NCI-H128 (cell line): ENCODE measurements around the gene ERC1.

Source experiments
- DNase-seq: peaks from one replicate; lab custom pipeline; 2025; ENCODE audit not compliant: unreplicated experiment; lab: John Stamatoyannopoulos, UW

ERC1 gene

DNA sequence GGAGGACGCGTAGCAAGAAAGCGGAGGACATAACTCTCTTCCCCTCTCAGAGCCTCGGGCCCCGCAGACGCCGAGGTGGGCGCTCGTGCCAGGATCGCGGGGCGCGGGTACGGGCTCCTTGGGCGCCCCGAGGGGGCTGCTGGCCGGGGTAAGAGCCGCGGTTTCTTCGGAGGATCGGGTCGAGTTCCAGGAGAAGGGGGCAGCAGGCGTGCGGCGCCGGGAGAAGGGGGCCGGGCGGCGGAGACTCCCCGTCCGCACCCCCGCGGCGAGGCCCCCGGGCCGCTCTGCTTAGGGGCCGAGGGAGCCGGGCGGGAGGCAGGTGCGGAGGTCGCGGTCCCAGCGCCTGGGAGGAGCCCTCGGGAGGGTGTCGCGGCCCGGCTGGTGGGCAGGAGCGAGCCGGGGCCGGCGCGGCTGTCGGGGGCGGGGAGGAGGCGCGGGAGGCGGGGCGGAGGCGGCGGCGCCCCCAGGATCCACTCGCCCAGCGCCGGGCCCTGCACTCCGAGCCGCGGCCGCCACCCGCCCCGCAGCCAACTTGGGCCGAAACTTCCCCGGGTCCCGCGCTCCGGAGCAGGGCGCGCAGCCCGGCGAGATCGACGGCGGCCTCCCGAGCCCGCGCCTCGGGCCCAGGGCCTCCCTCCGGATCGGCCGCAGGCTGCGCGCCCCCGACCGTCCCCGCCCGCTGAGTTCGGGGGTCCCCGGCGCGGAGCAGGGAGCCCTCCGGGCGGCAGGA is 539.0 kb downstream of the ERC1 start:
- no peak for DNase-seq

DNA sequence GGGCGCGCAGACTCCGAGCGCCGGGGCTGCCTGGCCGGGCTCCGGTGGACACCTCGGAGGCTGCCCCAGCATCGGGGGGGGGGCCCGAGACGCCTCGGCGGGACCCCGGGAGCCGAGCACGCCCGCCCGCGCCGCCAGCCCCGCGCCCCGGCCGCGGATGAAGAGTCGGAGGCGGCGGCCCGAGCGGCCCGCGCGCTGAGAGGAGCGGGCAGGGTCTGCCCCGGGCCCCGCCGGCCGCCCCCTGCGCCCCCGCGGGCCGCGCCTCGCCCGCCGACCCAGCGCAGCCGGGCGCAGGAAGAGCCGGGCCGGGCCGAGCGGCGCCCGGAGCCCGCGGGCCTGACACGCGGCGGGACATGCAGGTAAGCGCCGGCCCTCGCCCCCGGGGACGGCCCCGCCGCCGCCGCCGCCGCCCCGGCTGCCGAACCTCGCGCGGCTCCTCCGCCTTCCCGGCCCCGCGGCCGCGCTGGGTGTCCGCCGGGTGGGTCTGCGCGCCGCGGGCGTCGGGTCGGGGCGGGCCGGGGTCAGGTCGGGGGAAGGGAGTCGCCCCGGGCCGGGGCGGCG is 539.6 kb downstream of the ERC1 start:
- no peak for DNase-seq

DNA sequence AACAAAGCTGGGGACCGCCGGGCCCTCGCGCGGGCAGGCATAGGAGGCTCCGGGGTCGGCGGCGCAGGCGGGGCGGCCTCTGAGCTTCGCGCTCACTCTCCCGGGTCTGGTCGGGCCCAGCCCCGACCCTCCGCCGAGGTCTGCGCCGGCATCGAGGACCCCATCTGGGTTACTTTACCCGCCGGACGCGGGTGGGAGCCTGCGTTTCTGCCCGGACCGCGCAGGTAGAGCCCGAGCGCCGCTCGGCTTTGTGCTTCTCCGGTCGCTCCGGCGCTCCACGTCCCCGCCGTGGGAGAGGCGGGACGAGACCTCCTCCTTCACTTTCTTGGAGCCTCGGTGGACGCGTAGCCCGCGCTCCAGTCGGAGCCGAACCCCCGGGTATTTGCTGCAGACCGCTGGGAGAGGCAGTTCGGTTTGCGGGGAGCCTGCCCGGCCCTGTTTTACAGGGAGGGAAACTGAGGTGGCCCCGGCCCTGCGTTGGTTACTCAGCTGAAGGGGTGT is 540.2 kb downstream of the ERC1 start:
- no peak for DNase-seq

DNA sequence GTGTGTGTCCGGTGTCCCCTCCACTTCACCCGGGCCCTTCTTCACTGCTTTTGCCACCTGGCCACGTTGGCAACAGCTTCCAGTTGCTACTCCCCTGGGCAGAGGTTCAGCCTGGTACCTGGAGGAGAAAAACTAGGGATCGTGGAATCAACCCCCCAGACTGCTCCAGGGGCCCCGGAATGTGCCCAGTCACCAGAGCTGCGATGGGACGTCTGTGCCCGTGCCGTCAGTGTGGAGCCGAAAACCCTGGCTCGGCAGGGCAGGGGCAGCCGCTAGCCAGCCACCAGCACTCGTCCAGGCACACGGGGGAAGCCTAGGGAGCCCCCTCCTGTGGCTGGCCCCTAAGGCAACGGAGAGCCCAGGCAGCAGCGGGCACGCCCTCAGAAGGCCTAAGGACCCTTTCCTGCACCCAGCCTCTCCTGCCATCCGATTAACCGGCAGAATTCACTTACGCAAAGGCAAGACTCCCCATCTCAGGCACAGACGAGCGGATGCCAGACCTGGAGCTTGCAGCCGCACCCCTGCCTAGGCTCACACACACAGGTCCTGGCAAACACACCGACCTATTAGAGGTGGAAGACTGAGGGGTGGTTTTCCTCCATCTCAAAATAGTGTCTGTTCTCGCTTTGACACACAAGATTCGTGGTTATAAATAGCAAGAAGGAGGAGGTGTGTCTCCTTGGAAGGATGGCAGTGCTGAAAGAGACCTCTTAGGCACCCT is 540.8 kb downstream of the ERC1 start:
- DNase-seq: no peak

DNA sequence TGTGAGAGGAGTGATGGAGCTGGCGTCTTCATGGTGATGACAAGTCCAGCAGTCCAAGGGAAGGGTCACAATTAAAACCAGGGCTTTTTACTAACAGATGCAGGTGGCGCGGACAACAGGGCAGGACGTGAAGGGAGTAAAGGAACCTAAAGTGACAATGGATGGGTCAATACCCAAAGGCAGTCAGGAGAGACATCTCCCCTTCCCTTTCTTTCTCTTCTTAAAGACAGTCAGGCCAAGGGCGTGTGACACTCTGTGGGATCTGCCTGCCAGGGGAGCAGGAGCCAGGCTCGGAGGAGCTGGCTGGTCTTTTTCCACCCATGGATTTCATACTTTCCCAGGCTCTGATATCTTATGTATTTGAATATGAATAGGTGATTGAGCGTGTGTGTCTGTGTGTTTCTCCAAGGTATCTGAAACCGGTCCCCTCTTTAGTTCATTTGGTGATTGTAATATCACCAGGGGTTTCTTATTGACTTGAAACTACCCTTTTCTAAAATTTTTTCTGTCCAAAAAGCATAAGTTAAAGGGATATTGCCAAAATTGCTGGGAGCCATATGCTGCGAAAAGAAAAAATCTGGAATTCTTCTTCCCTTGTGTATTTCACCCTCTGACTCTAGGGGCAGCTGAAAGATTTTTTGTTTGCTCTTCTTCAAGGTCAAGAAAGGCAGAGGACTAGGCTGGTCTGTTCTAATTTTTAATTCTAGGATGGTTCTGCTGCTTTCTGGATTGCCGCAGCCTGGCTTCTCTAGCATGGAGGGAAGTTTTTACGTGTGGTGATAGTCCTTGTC is 541.5 kb downstream of the ERC1 start:
- DNase-seq: no peak

DNA sequence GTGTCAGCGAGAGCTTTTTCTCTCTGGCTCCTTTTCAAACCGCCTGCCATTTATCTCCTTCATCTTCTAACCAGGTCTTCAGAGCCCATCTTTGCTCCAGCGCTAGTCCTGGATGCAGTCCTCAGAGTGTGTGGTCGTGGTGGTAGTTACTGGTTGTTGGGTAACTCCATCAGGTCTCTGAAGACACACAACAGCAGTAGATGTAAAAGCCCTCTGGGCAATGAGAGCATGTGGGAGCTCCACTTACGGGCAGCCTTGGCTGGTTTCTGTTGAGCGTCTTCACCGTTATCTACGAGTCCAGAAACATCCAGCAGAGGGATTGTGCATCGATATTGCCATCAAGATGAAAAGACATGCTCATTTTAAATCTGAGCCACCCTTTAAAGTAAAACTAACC is 542.2 kb downstream of the ERC1 start:
- DNase-seq: no peak

DNA sequence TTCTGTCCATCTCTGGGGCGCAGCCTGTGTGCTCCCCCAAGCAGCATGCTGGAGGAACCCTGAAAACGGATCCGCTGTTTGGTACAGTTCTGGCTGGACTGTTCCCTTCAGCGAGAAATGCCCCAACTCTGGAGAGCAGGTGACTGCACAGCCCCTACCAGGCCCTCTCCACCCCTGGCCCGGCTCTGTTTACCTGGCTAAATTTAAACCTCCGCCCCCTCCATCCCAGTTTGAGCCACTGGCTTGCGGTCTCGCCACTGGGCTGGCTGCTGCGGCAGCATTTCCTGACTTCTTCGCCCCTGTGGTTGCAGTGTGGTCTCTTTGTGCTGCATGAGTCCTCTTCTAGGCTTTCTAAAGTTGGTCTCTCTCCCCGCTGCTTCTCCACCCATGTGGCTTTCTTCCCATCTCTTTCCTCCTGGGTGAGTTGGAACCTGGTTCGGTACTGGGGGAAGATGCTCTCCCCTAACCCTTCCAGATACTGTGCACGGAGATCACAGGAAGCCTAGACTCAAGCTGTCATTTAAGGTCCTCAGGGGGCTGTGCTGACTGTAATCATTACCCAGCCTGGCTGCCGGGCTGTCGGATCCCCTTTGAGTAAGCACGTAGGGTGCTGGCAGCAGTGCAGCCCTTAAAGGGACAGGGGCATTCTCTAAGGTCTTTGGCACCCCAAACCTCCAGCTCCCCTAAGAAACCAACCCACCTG is 542.7 kb downstream of the ERC1 start:
- no peak for DNase-seq

DNA sequence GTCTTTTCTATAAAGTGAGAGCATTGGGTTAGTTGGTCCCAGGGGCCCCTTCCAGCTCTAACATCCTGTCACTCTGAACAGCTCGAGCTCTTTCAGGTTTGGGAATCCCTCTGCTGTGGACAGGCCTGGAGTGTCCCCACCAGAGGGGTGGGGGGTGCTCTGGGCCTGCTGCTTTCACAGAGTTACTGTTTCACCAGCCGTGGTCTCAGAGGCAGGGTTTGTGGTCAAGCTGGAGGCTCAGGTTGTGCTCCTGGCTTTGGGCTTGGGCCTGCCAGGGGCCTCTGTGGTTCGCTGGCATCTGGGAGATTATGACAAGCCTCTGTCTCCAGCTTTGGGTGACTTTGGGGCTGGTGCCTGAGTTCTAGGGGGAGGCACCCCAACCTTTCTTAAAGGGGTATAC is 543.7 kb downstream of the ERC1 start:
- no peak for DNase-seq

DNA sequence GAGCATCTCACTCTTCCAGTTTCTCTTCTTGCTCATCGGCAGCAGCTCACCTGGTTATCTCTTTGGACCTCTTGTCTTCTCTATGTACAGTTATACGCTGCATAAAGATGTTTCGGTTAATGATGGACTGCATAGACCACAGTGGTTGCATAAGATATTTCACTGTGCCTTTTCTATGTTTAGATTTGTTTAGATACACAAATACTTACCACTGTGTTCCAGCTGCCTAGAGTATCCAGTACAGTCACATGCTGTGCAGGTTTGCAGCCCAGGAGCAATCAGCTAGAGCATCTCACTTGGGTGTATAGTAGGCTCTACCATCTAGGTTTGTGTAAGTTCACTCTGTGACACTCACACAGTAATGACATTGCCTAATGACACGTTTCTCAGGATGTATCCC is 545.8 kb downstream of the ERC1 start:
- no peak for DNase-seq

DNA sequence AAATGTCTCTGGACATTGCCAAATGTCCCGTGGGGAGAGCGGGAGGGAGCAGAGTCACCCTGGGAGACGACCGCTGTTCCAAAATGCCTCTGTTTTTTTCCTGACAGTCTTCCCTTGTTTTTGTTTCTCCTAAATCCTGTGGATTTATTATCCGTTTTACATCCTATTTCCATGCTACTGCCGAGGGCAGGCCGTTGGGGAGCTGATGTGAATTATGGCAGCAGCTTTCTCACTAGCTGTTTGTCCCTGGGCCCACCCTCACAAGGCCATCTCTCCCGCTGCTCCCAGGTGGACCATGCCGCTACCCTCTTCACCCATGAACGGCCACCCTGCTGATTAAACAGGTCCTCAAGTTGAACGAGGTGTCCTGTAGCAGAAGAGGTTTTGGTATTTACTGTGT is 548.1 kb downstream of the ERC1 start:
- DNase-seq: no peak

DNA sequence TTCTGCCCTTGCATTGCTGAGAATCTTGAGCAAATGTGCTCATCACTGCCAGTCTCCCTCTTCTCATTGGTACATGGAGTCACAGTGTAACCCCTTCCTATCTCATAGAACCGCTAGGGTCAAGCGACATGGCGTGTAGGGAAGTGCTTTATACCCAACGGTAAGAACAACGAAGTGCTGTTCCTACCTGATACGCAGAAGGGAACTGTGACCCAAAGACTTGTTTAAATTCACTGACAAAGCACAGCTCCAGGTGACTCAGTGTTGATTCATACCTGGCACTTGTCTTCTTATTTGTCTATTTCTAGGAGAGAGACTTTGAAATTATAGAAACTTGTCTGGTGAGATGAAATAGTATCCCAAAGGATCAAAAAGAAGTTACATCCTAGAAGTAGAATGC is 549.7 kb downstream of the ERC1 start:
- no peak for DNase-seq

DNA sequence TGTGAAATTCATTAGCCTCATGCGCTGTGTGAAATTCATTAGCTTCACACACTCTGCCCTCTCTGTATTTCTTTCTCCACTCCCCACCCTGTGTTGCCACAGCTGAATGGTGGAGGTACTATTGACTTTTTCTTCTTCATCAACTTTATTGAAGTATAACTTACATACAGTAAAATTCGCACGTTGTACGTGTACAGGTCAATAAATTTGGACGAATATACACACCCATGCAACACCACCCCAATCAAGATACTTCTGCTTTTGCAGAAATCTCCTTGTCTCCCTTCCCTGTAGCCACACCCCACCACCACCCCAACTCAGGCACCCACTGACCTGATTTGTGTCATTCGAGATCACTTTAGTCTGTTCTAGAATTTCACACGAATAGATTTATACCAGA is 551.6 kb downstream of the ERC1 start:
- no peak for DNase-seq

DNA sequence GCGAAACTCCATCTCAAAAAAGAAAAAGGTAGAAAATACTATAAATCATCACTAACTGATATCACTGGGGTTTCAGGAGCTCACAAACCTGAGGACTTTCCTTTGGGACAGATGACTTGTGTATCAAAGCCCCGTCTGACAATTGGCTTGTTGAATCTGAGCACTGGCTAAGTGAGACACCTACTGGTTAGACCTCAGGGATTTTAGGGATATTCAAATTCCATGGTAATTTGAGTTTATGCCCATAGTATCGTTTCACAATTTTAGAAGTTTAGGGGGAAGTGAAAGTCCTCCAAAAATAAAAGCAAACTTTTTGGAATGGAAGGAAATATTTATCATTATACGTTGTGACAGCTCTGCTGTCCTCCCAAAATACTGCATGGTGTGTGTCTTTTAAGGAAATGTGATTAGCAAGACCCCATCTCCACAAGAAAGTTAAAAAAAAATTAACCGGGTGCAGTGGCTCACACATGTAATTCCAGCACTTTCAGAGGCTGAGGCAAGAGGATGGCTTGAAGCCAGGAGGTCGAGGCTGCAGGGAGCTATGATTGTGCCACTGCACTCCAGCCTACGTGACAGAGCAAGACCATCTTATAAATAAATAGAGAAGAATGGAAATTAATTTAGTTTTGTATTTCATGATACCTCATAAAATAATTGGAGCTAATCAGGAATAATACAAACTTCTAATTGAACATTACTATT is 554.1 kb downstream of the ERC1 start:
- no peak for DNase-seq
